IMR-90 (cell line): Measurements from ENCODE around the gene ALDH1A2. TPM values are rescaled to one million over a fixed set of nuclear protein-coding genes. Genes with fewer than 3 reads are reported as not detected.

Experiments used
- ATAC-seq: fragments of 200-7000 bp; cut with Tn5 transposase; 2 replicates; pipeline ENCODE4 v1.9.1; 2020; ENCODE audit warnings: low read depth, mild to moderate bottlenecking, moderate library complexity
- BruUV-seq: library from RNA; stranded (reverse); fragments of 400-500 nt; replicated peaks from 2 replicates; lab custom pipeline; 2021; lab: Mats Ljungman, UMichigan
- CTCF ChIA-PET: fragments of 300-600 bp; formaldehyde crosslinking; extraction: SDS; loops from one replicate; lab custom pipeline; 2021; ENCODE audit warnings: antibody characterized with exemption; lab: Yijun Ruan, JAX
- POLR2A ChIA-PET: fragments of 300-600 bp; sonication (Branson Sonifier 250); formaldehyde crosslinking; loops from one replicate; lab custom pipeline; 2022; ENCODE audit warnings: antibody characterized with exemption; ENCODE audit not compliant: unreplicated experiment; lab: Charles Lee
- DNase-seq: peaks from one replicate; pipeline ENCODE4 v3.0.0; 2013
- H2AFZ ChIP-seq: replicated peaks from 2 replicates; pipeline ENCODE3; 2013; ENCODE audit warnings: low read length, mild to moderate bottlenecking; ENCODE audit not compliant: poor library complexity
- H2AK5ac ChIP-seq: 2 replicates; pipeline ENCODE4 v1.6.1; 2013; ENCODE audit warnings: low read depth, low read length, inconsistent platforms
- H2AK9ac ChIP-seq: replicated peaks from 2 replicates; pipeline ENCODE3; 2013; ENCODE audit warnings: mild to moderate bottlenecking, low read depth, low read length, moderate library complexity; ENCODE audit not compliant: poor library complexity
- H2BK120ac ChIP-seq: 2 replicates; pipeline ENCODE4 v1.6.1; 2013; ENCODE audit warnings: low read depth, low read length, inconsistent platforms
- H2BK15ac ChIP-seq: 3 replicates; pipeline ENCODE4 v1.6.1; 2013; ENCODE audit warnings: low read depth, low read length, inconsistent platforms
- H2BK20ac ChIP-seq: 2 replicates; pipeline ENCODE4 v1.6.1; 2013; ENCODE audit warnings: low read depth, mild to moderate bottlenecking, inconsistent platforms, low read length, moderate library complexity
- H2BK5ac ChIP-seq: 2 replicates; pipeline ENCODE4 v1.6.1; 2013; ENCODE audit warnings: mild to moderate bottlenecking, low read depth, low read length, inconsistent platforms; ENCODE audit not compliant: poor library complexity, severe bottlenecking
- H3K14ac ChIP-seq: replicated peaks from 2 replicates; pipeline ENCODE4 v1.6.1; 2013; ENCODE audit warnings: low read depth, low read length, inconsistent platforms
- H3K18ac ChIP-seq: 2 replicates; pipeline ENCODE4 v1.6.1; 2013; ENCODE audit warnings: low read depth, low read length, control low read depth
- H3K23ac ChIP-seq: 2 replicates; pipeline ENCODE4 v1.6.1; 2013; ENCODE audit warnings: low read depth, low read length, inconsistent platforms
- H3K27ac ChIP-seq: 2 replicates; pipeline ENCODE4 v1.5.1; 2013; ENCODE audit warnings: mild to moderate bottlenecking, control low read depth, low read length; ENCODE audit not compliant: insufficient read depth
- H3K27me3 ChIP-seq: 2 replicates; pipeline ENCODE4 v1.6.1; 2013; ENCODE audit warnings: low read length; ENCODE audit not compliant: control insufficient read depth, insufficient read depth
- H3K36me3 ChIP-seq: 2 replicates; pipeline ENCODE4 v1.6.1; 2013; ENCODE audit warnings: low read length, mixed read lengths; ENCODE audit not compliant: control insufficient read depth, insufficient read depth
- H3K4ac ChIP-seq: 2 replicates; pipeline ENCODE4 v1.6.1; 2013; ENCODE audit warnings: low read depth, low read length, inconsistent platforms
- H3K4me1 ChIP-seq: 2 replicates; pipeline ENCODE4 v1.6.1; 2013; ENCODE audit warnings: low read length, mixed read lengths; ENCODE audit not compliant: control insufficient read depth, insufficient read depth
- H3K4me2 ChIP-seq: 2 replicates; pipeline ENCODE4 v1.6.1; 2013; ENCODE audit warnings: low read depth, mild to moderate bottlenecking, control low read depth, low read length, moderate library complexity
- H3K4me3 ChIP-seq: 2 replicates; pipeline ENCODE4 v1.5.1; 2013; ENCODE audit warnings: low read depth, mild to moderate bottlenecking, control low read depth, low read length, moderate library complexity; ENCODE audit not compliant: insufficient read depth
- H3K56ac ChIP-seq: 2 replicates; pipeline ENCODE4 v1.6.1; 2013; ENCODE audit warnings: low read length, inconsistent platforms; ENCODE audit not compliant: insufficient read depth; ENCODE audit errors: extremely low read depth
- H3K79me1 ChIP-seq, 2 experiments: 2 replicates each; pipeline ENCODE4 v1.6.1; 2013; ENCODE audit warnings: low read length in 2 of 2, inconsistent platforms in 1 of 2, low read depth in 1 of 2
- H3K9ac ChIP-seq: 2 replicates; pipeline ENCODE4 v1.6.1; 2013; ENCODE audit warnings: low read depth, low read length, control low read depth
- H3K9me1 ChIP-seq: 2 replicates; pipeline ENCODE4 v1.6.1; 2013; ENCODE audit warnings: low read length, inconsistent platforms; ENCODE audit not compliant: insufficient read depth
- H3K9me3 ChIP-seq: 2 replicates; pipeline ENCODE4 v1.6.1; 2013; ENCODE audit warnings: low read length; ENCODE audit not compliant: control insufficient read depth, insufficient read depth
- H4K20me1 ChIP-seq: 2 replicates; pipeline ENCODE4 v1.6.1; 2013; ENCODE audit warnings: low read length, inconsistent platforms; ENCODE audit not compliant: insufficient read depth
- H4K5ac ChIP-seq: 2 replicates; pipeline ENCODE4 v1.6.1; 2013; ENCODE audit warnings: mild to moderate bottlenecking, low read depth, low read length, control low read depth
- H4K8ac ChIP-seq, 2 experiments: 2 replicates each; pipeline ENCODE4 v1.6.1; 2013; ENCODE audit warnings: low read depth in 2 of 2, low read length in 2 of 2, control low read depth in 1 of 2, inconsistent platforms in 1 of 2
- H4K91ac ChIP-seq: 2 replicates; pipeline ENCODE4 v1.6.1; 2013; ENCODE audit warnings: low read depth, low read length, inconsistent platforms; ENCODE audit not compliant: insufficient read depth
- MAFK ChIP-seq: IDR thresholded peaks from 2 replicates; pipeline ENCODE4 v1.6.1; 2012; ENCODE audit warnings: low read depth, low read length, improper control_type of control experiment
- POLR2A ChIP-seq: IDR thresholded peaks from 2 replicates; pipeline ENCODE4 v1.6.1; 2012; ENCODE audit warnings: mild to moderate bottlenecking, low read depth, low read length
- RAD21 ChIP-seq: IDR thresholded peaks from 2 replicates; pipeline ENCODE4 v1.6.1; 2012; ENCODE audit warnings: low read length, improper control_type of control experiment
- SMC3 ChIP-seq: fragments of 150-350 bp; IDR thresholded peaks from 2 replicates; pipeline ENCODE4 v1.6.1; 2016; ENCODE audit warnings: low read depth, mild to moderate bottlenecking, antibody characterized with exemption, low read length, moderate library complexity
- USF2 ChIP-seq: fragments of 150-350 bp; IDR thresholded peaks from 2 replicates; pipeline ENCODE4 v1.6.1; 2017; ENCODE audit warnings: mild to moderate bottlenecking, antibody characterized with exemption, low read length, low read depth
- WGBS, 2 experiments: methylation state at CpG; one replicate each; pipeline versions ENCODE4 v1.1.5 to v1.1.7; 2013; ENCODE audit warnings: missing lambda C conversion rate in 2 of 2; ENCODE audit not compliant: insufficient read length in 1 of 2; ENCODE audit errors: extremely low coverage in 2 of 2; 5-methylcytosine and 5-hydroxymethylcytosine counted together
- dilution Hi-C: fragments of 300-500 bp; cut with HindIII; formaldehyde crosslinking; loops from one replicate; pipeline ENCODE4 v1.14.3; 2018; ENCODE audit warnings: low sequenced_read_pairs; ENCODE audit not compliant: unreplicated experiment
- in situ Hi-C: fragments of 300-500 bp; cut with MboI; formaldehyde crosslinking; loops from 3 replicates; pipeline ENCODE4 v1.14.3; 2019; ENCODE audit warnings: low sequenced_read_pairs, inconsistent platforms, mixed read lengths
- intact Hi-C: fragments of 100-400 bp; cut with micrococcal nuclease; formaldehyde crosslinking; loops from 2 replicates; pipeline ENCODE4 v1.10.0; 2022
- polyA plus RNA-seq, 3 experiments: library from polyadenylated mRNA; depleted of rRNA; stranded (reverse); fragments of >200 nt; gene quantifications; 2 replicates each; pipeline ENCODE4 v1.2.3, GENCODE V29; 2012; ENCODE audit warnings: low replicate concordance in 1 of 3
- total RNA-seq: library from RNA; depleted of rRNA; stranded (reverse); fragments of >200 nt; gene quantifications from 2 replicates; pipeline ENCODE4 v1.2.3, GENCODE V29; 2012

Gene ALDH1A2
- total and polyA plus RNA-seq, 2 of the 4 experiments (the other 2 are of a cell fraction): not detected

GRCh38 chr15:57973534-57973933, 92.0 kb downstream of the ALDH1A2 start:
- Histone ChIP-seq H3K4me3 (no peak overlapping the region), H3K4ac (no peak overlapping the region), H2BK5ac (no peak overlapping the region), H4K5ac (no peak overlapping the region), H3K14ac (no peak overlapping the region), H3K18ac (no peak overlapping the region), H3K9ac (no peak overlapping the region), H2BK20ac (no peak overlapping the region), H3K27me3 (no peaks in the 10 kb centered on the region; the same call in 1 of the 2 replicates), H3K79me1 (no peaks in the 10 kb centered on the region), H3K27ac (no peak overlapping the region), H4K8ac (no peak overlapping the region), H2BK120ac (no peak overlapping the region), H2AK5ac (no peak overlapping the region), H4K20me1 (no peaks in the 10 kb centered on the region), H2AK9ac (no peak overlapping the region), H3K4me2 (no peak overlapping the region), H3K9me1 (no peaks in the 10 kb centered on the region), H4K91ac (no peak overlapping the region), H3K23ac (no peak overlapping the region), H3K9me3 (no peaks in the 10 kb centered on the region), H3K36me3 (no peaks in the 10 kb centered on the region), H3K4me1 (no peaks in the 10 kb centered on the region), H2AFZ (no peak overlapping the region), H3K56ac (no peak overlapping the region), H2BK15ac (no peak overlapping the region)
- dilution Hi-C loops (no loop called here), in situ Hi-C loops (no loop called here), intact Hi-C loops (no loop called here)
- no peak for TF ChIP-seq RAD21
- no peak for TF ChIP-seq POLR2A
- no peak for TF ChIP-seq USF2
- TF ChIP-seq SMC3: no peak
- no peak for TF ChIP-seq MAFK
- DNase-seq (no peak), ATAC-seq (no peak)
- BruUV-seq: no TSS peak
- ChIA-PET POLR2A (no interaction called here), CTCF (no interaction called here)
- WGBS, 2 experiments: no CpG with 5 or more reads among the region's 3 CpGs
